Measurements from ENCODE around the gene IGF1. TPM values are rescaled to one million over a fixed set of nuclear protein-coding genes. Genes with fewer than 3 reads are reported as not detected.

The IGF1 gene
- total and polyA plus RNA-seq, 4 donors = 5.0 to 60.7 (median 10.5) TPM

- no peak overlapping the region for H3K9ac ChIP-seq (ENCODE audit: insufficient read depth in 1 of 2, low read length in 2 of 2)
- no peak overlapping the region for H3K4me3 ChIP-seq
- H3K36me3 ChIP-seq (ENCODE audit: control insufficient read depth in 4 of 4, insufficient read depth in 4 of 4, low read length in 4 of 4) = no peaks in the 10 kb centered on the region
- H3K27me3 ChIP-seq (ENCODE audit: control insufficient read depth in 3 of 3, insufficient read depth in 3 of 3, low read length in 2 of 3) = no peaks in the 10 kb centered on the region
- H3K27ac ChIP-seq (ENCODE audit: low read depth in 1 of 2, low read length in 1 of 2) = no peak overlapping the region
- ATAC-seq (ENCODE audit: insufficient read depth, low FRiP score) = no peak
- 69 to 79% methylated on average over 1 of the region's 1 CpG for WGBS, 2 donors
- no peak for TF ChIP-seq CTCF (IDR thresholded peaks at IDR 0.05; ENCODE audit: control extremely low read depth, extremely low read depth)
- H3K9me3 ChIP-seq (ENCODE audit: control insufficient read depth in 4 of 4, insufficient read depth in 3 of 4, low read length in 3 of 4) = no peaks in the 10 kb centered on the region
- DNase-seq = no peak
- no peaks in the 10 kb centered on the region for H3K4me1 ChIP-seq (ENCODE audit: control insufficient read depth in 5 of 5, insufficient read depth in 5 of 5, low read length in 5 of 5)
Observed at GRCh38 chr12:102374190-102374589, 106.2 kb downstream of the IGF1 start.

- Histone ChIP-seq H3K36me3 (ENCODE audit: control insufficient read depth in 4 of 4, insufficient read depth in 4 of 4, low read length in 4 of 4) (no peaks in the 10 kb centered on the region), H3K9ac (ENCODE audit: insufficient read depth in 1 of 2, low read length in 2 of 2) (no peak overlapping the region), H3K9me3 (ENCODE audit: control insufficient read depth in 4 of 4, insufficient read depth in 3 of 4, low read length in 3 of 4) (no peaks in the 10 kb centered on the region), H3K4me3 (no peak overlapping the region), H3K4me1 (ENCODE audit: control insufficient read depth in 5 of 5, insufficient read depth in 5 of 5, low read length in 5 of 5) (no peaks in the 10 kb centered on the region), H3K27ac (ENCODE audit: low read depth in 1 of 2, low read length in 1 of 2) (no peak overlapping the region), H3K27me3 (ENCODE audit: control insufficient read depth in 3 of 3, insufficient read depth in 3 of 3, low read length in 2 of 3) (no peaks in the 10 kb centered on the region)
- TF ChIP-seq CTCF (IDR thresholded peaks at IDR 0.05; ENCODE audit: control extremely low read depth, extremely low read depth) = no peak
- ATAC-seq (ENCODE audit: insufficient read depth, low FRiP score) = no peak
- 36 to 55% methylated on average over 3 of the region's 3 CpGs for WGBS, 2 donors
- DNase-seq = peak in 2 of 3 donors; percentile 14 to 28
Observed at GRCh38 chr12:102372087-102372486, 108.3 kb downstream of the IGF1 start.

GRCh38 chr12:102371165-102371564 is 109.2 kb downstream of the IGF1 start:
- no peak for DNase-seq
- no peak overlapping the region for H3K4me3 ChIP-seq
- WGBS, 2 donors = 70 to 77% methylated on average over 2 of the region's 2 CpGs
- no peak for TF ChIP-seq CTCF (IDR thresholded peaks at IDR 0.05; ENCODE audit: control extremely low read depth, extremely low read depth)
- no peak overlapping the region for H3K27ac ChIP-seq (ENCODE audit: low read depth in 1 of 2, low read length in 1 of 2)
- ATAC-seq (ENCODE audit: insufficient read depth, low FRiP score) = no peak
- no peaks in the 10 kb centered on the region for H3K27me3 ChIP-seq (ENCODE audit: control insufficient read depth in 3 of 3, insufficient read depth in 3 of 3, low read length in 2 of 3)
- no peaks in the 10 kb centered on the region for H3K9me3 ChIP-seq (ENCODE audit: control insufficient read depth in 4 of 4, insufficient read depth in 3 of 4, low read length in 3 of 4)
- H3K9ac ChIP-seq (ENCODE audit: insufficient read depth in 1 of 2, low read length in 2 of 2) = no peak overlapping the region
- no peaks in the 10 kb centered on the region for H3K36me3 ChIP-seq (ENCODE audit: control insufficient read depth in 4 of 4, insufficient read depth in 4 of 4, low read length in 4 of 4)
- H3K4me1 ChIP-seq (ENCODE audit: control insufficient read depth in 5 of 5, insufficient read depth in 5 of 5, low read length in 5 of 5) = no peaks in the 10 kb centered on the region

- no peaks in the 10 kb centered on the region for H3K4me1 ChIP-seq (ENCODE audit: control insufficient read depth in 5 of 5, insufficient read depth in 5 of 5, low read length in 5 of 5)
- no peak overlapping the region for H3K4me3 ChIP-seq
- no peaks in the 10 kb centered on the region for H3K27me3 ChIP-seq (ENCODE audit: control insufficient read depth in 3 of 3, insufficient read depth in 3 of 3, low read length in 2 of 3)
- H3K27ac ChIP-seq (ENCODE audit: low read depth in 1 of 2, low read length in 1 of 2) = no peak overlapping the region
- no peak for TF ChIP-seq CTCF (IDR thresholded peaks at IDR 0.05; ENCODE audit: control extremely low read depth, extremely low read depth)
- no peaks in the 10 kb centered on the region for H3K9me3 ChIP-seq (ENCODE audit: control insufficient read depth in 4 of 4, insufficient read depth in 3 of 4, low read length in 3 of 4)
- no peak for DNase-seq
- 60 to 91% methylated on average over 2 of the region's 2 CpGs for WGBS, 2 donors
- H3K9ac ChIP-seq (ENCODE audit: insufficient read depth in 1 of 2, low read length in 2 of 2) = no peak overlapping the region
- no peak for ATAC-seq (ENCODE audit: insufficient read depth, low FRiP score)
- H3K36me3 ChIP-seq (ENCODE audit: control insufficient read depth in 4 of 4, insufficient read depth in 4 of 4, low read length in 4 of 4) = no peaks in the 10 kb centered on the region
Observed at GRCh38 chr12:102369876-102370275, 110.5 kb downstream of the IGF1 start.

Measured in lung (tissue), 12 donors.